Measurements from ENCODE around the gene CDH3. TPM values are rescaled to one million over a fixed set of nuclear protein-coding genes. Genes with fewer than 3 reads are reported as not detected.

Gene CDH3
- total and polyA plus RNA-seq, 2 of the 13 experiments (the other 11 are each of a cell fraction or from before 2014, with no cell fraction given) = 0.11 TPM; not detected in 1

- Histone ChIP-seq H3K9ac (ENCODE audit: insufficient read depth, low read depth, low read length) (no peak overlapping the region), H3K36me3 (replicated peaks in 1 of 2; ENCODE audit: control insufficient read depth in 1 of 2, insufficient read depth in 2 of 2, low read length in 2 of 2) (no peaks in the 10 kb centered on the region), H2AFZ (ENCODE audit: low read length) (no peak overlapping the region), H4K20me1 (ENCODE audit: insufficient read depth, low read length) (no peaks in the 10 kb centered on the region), H3K27ac (ENCODE audit: extremely low read length, insufficient read depth, low read length) (no peak overlapping the region), H3K27me3 (ENCODE audit: control insufficient read depth in 1 of 2, insufficient read depth in 2 of 2, low read length in 2 of 2) (no peaks in the 10 kb centered on the region; a peak in 1 of 5 replicates), H3K4me2 (ENCODE audit: low read depth, low read length) (no peak overlapping the region), H3K9me3 (ENCODE audit: low read length) (no peaks in the 10 kb centered on the region), H3K79me2 (ENCODE audit: insufficient read depth, low read length) (no peaks in the 10 kb centered on the region), H3K4me3 (replicated peaks in 1 of 3; ENCODE audit: insufficient read depth in 1 of 3, low read depth in 2 of 3, low read length in 3 of 3) (no peak overlapping the region), H3K4me1 (ENCODE audit: insufficient read depth, low read length) (no peaks in the 10 kb centered on the region)
- intact Hi-C loops (cut with micrococcal nuclease; ENCODE audit: unreplicated experiment) = no loop called here
- 49% methylated on average over 9 of the region's 13 CpGs for WGBS (ENCODE audit: low lambda C conversion rate)
- ATAC-seq (no peak), FAIRE-seq (no peak), DNase-seq (ENCODE audit: low spot score) (no peak)
- TF ChIP-seq ZNF766 (CRISPR knock-in tag; IDR thresholded peaks at IDR 0.05; ENCODE audit: borderline replicate concordance) = no peak
- TF ChIP-seq TOE1 (CRISPR knock-in tag; IDR thresholded peaks at IDR 0.05) = no peak
- TF ChIP-seq GFI1 (CRISPR knock-in tag; IDR thresholded peaks at IDR 0.05; ENCODE audit: borderline replicate concordance) = no peak
- TF ChIP-seq KDM4B (CRISPR knock-in tag; IDR thresholded peaks at IDR 0.05) = no peak
- no peak for TF ChIP-seq ZNF589 (CRISPR knock-in tag; conservative IDR thresholded peaks at IDR 0.05)
- in situ Hi-C loops (cut with HindIII; ENCODE audit: extremely low pct_ligation_motif_present, low pct_unique_long_range_greater_than_20kb) = no loop called here
- CTCF ChIA-PET (ENCODE audit: low intra/inter-chr PET ratio, low total read pairs) = no interaction called here
- POLR2A ChIA-PET = no interaction called here
- no TSS peak for BruUV-seq (replicated peaks)
These were observed 13.3 kb downstream of the CDH3 start for GRCh38 chr16:68658341-68658973.

- Histone ChIP-seq H3K27me3 (ENCODE audit: control insufficient read depth in 1 of 2, insufficient read depth in 2 of 2, low read length in 2 of 2) (no peaks in the 10 kb centered on the region; a peak in 1 of 5 replicates), H2AFZ (ENCODE audit: low read length) (no peak overlapping the region), H3K9ac (ENCODE audit: insufficient read depth, low read depth, low read length) (no peak overlapping the region), H3K4me1 (ENCODE audit: insufficient read depth, low read length) (no peaks in the 10 kb centered on the region), H3K4me2 (ENCODE audit: low read depth, low read length) (no peak overlapping the region), H3K27ac (ENCODE audit: extremely low read length, insufficient read depth, low read length) (no peak overlapping the region), H3K79me2 (ENCODE audit: insufficient read depth, low read length) (no peaks in the 10 kb centered on the region), H3K36me3 (replicated peaks in 1 of 2; ENCODE audit: control insufficient read depth in 1 of 2, insufficient read depth in 2 of 2, low read length in 2 of 2) (no peaks in the 10 kb centered on the region), H4K20me1 (ENCODE audit: insufficient read depth, low read length) (no peaks in the 10 kb centered on the region), H3K9me3 (ENCODE audit: low read length) (no peaks in the 10 kb centered on the region), H3K4me3 (replicated peaks in 1 of 3; ENCODE audit: insufficient read depth in 1 of 3, low read depth in 2 of 3, low read length in 3 of 3) (no peak overlapping the region)
- no peak for FAIRE-seq
- ChIA-PET CTCF (ENCODE audit: low intra/inter-chr PET ratio, low total read pairs) (no interaction called here), POLR2A (no interaction called here)
- in situ Hi-C loops (cut with HindIII; ENCODE audit: extremely low pct_ligation_motif_present, low pct_unique_long_range_greater_than_20kb) = no loop called here
- ATAC-seq = no peak
- no TSS peak for BruUV-seq (replicated peaks)
- no peak for DNase-seq (ENCODE audit: low spot score)
- WGBS (ENCODE audit: low lambda C conversion rate) = 0% methylated on average over 1 of the region's 1 CpG
- intact Hi-C loops (cut with micrococcal nuclease; ENCODE audit: unreplicated experiment) = no loop called here
- TF ChIP-seq KAT2B (IDR thresholded peaks at IDR 0.05; ENCODE audit: borderline replicate concordance, low read depth, low read length) = no peak
These were observed 13.9 kb downstream of the CDH3 start for GRCh38 chr16:68658974-68659360.
